IMR-90 (cell line): ENCODE data around the gene UCK2. TPM values are rescaled to one million over a fixed set of nuclear protein-coding genes. Genes with fewer than 3 reads are reported as not detected.

Experiments
- ATAC-seq: fragments of 200-7000 bp; cut with Tn5 transposase; 2 replicates; pipeline ENCODE4 v1.9.1; 2020; ENCODE audit warnings: low read depth, mild to moderate bottlenecking, moderate library complexity
- BruUV-seq: library from RNA; stranded (reverse); fragments of 400-500 nt; replicated peaks from 2 replicates; lab custom pipeline; 2021; lab: Mats Ljungman, UMichigan
- CTCF ChIA-PET: fragments of 300-600 bp; formaldehyde crosslinking; extraction: SDS; loops from one replicate; lab custom pipeline; 2021; ENCODE audit warnings: antibody characterized with exemption; lab: Yijun Ruan, JAX
- POLR2A ChIA-PET: fragments of 300-600 bp; sonication (Branson Sonifier 250); formaldehyde crosslinking; loops from one replicate; lab custom pipeline; 2022; ENCODE audit warnings: antibody characterized with exemption; ENCODE audit not compliant: unreplicated experiment; lab: Charles Lee
- DNase-seq: peaks from one replicate; pipeline ENCODE4 v3.0.0; 2013
- H2AFZ ChIP-seq: replicated peaks from 2 replicates; pipeline ENCODE3; 2013; ENCODE audit warnings: low read length, mild to moderate bottlenecking; ENCODE audit not compliant: poor library complexity
- H2AK5ac ChIP-seq: 2 replicates; pipeline ENCODE4 v1.6.1; 2013; ENCODE audit warnings: low read depth, low read length, inconsistent platforms
- H2AK9ac ChIP-seq: replicated peaks from 2 replicates; pipeline ENCODE3; 2013; ENCODE audit warnings: mild to moderate bottlenecking, low read depth, low read length, moderate library complexity; ENCODE audit not compliant: poor library complexity
- H2BK120ac ChIP-seq: 2 replicates; pipeline ENCODE4 v1.6.1; 2013; ENCODE audit warnings: low read depth, low read length, inconsistent platforms
- H2BK15ac ChIP-seq: 3 replicates; pipeline ENCODE4 v1.6.1; 2013; ENCODE audit warnings: low read depth, low read length, inconsistent platforms
- H2BK20ac ChIP-seq: 2 replicates; pipeline ENCODE4 v1.6.1; 2013; ENCODE audit warnings: low read depth, mild to moderate bottlenecking, inconsistent platforms, low read length, moderate library complexity
- H2BK5ac ChIP-seq: 2 replicates; pipeline ENCODE4 v1.6.1; 2013; ENCODE audit warnings: mild to moderate bottlenecking, low read depth, low read length, inconsistent platforms; ENCODE audit not compliant: poor library complexity, severe bottlenecking
- H3K14ac ChIP-seq: replicated peaks from 2 replicates; pipeline ENCODE4 v1.6.1; 2013; ENCODE audit warnings: low read depth, low read length, inconsistent platforms
- H3K18ac ChIP-seq: 2 replicates; pipeline ENCODE4 v1.6.1; 2013; ENCODE audit warnings: low read depth, low read length, control low read depth
- H3K23ac ChIP-seq: 2 replicates; pipeline ENCODE4 v1.6.1; 2013; ENCODE audit warnings: low read depth, low read length, inconsistent platforms
- H3K27ac ChIP-seq: 2 replicates; pipeline ENCODE4 v1.5.1; 2013; ENCODE audit warnings: mild to moderate bottlenecking, control low read depth, low read length; ENCODE audit not compliant: insufficient read depth
- H3K27me3 ChIP-seq: 2 replicates; pipeline ENCODE4 v1.6.1; 2013; ENCODE audit warnings: low read length; ENCODE audit not compliant: control insufficient read depth, insufficient read depth
- H3K36me3 ChIP-seq: 2 replicates; pipeline ENCODE4 v1.6.1; 2013; ENCODE audit warnings: low read length, mixed read lengths; ENCODE audit not compliant: control insufficient read depth, insufficient read depth
- H3K4ac ChIP-seq: 2 replicates; pipeline ENCODE4 v1.6.1; 2013; ENCODE audit warnings: low read depth, low read length, inconsistent platforms
- H3K4me1 ChIP-seq: 2 replicates; pipeline ENCODE4 v1.6.1; 2013; ENCODE audit warnings: low read length, mixed read lengths; ENCODE audit not compliant: control insufficient read depth, insufficient read depth
- H3K4me2 ChIP-seq: 2 replicates; pipeline ENCODE4 v1.6.1; 2013; ENCODE audit warnings: low read depth, mild to moderate bottlenecking, control low read depth, low read length, moderate library complexity
- H3K4me3 ChIP-seq: 2 replicates; pipeline ENCODE4 v1.5.1; 2013; ENCODE audit warnings: low read depth, mild to moderate bottlenecking, control low read depth, low read length, moderate library complexity; ENCODE audit not compliant: insufficient read depth
- H3K56ac ChIP-seq: 2 replicates; pipeline ENCODE4 v1.6.1; 2013; ENCODE audit warnings: low read length, inconsistent platforms; ENCODE audit not compliant: insufficient read depth; ENCODE audit errors: extremely low read depth
- H3K79me1 ChIP-seq, 2 experiments: 2 replicates each; pipeline ENCODE4 v1.6.1; 2013; ENCODE audit warnings: low read length in 2 of 2, inconsistent platforms in 1 of 2, low read depth in 1 of 2
- H3K9ac ChIP-seq: 2 replicates; pipeline ENCODE4 v1.6.1; 2013; ENCODE audit warnings: low read depth, low read length, control low read depth
- H3K9me1 ChIP-seq: 2 replicates; pipeline ENCODE4 v1.6.1; 2013; ENCODE audit warnings: low read length, inconsistent platforms; ENCODE audit not compliant: insufficient read depth
- H3K9me3 ChIP-seq: 2 replicates; pipeline ENCODE4 v1.6.1; 2013; ENCODE audit warnings: low read length; ENCODE audit not compliant: control insufficient read depth, insufficient read depth
- H4K20me1 ChIP-seq: 2 replicates; pipeline ENCODE4 v1.6.1; 2013; ENCODE audit warnings: low read length, inconsistent platforms; ENCODE audit not compliant: insufficient read depth
- H4K5ac ChIP-seq: 2 replicates; pipeline ENCODE4 v1.6.1; 2013; ENCODE audit warnings: mild to moderate bottlenecking, low read depth, low read length, control low read depth
- H4K8ac ChIP-seq, 2 experiments: 2 replicates each; pipeline ENCODE4 v1.6.1; 2013; ENCODE audit warnings: low read depth in 2 of 2, low read length in 2 of 2, control low read depth in 1 of 2, inconsistent platforms in 1 of 2
- H4K91ac ChIP-seq: 2 replicates; pipeline ENCODE4 v1.6.1; 2013; ENCODE audit warnings: low read depth, low read length, inconsistent platforms; ENCODE audit not compliant: insufficient read depth
- BHLHE40 ChIP-seq: fragments of 150-350 bp; IDR thresholded peaks from 2 replicates; pipeline ENCODE4 v1.6.1; 2016; ENCODE audit warnings: mild to moderate bottlenecking, low read depth, low read length
- CEBPB ChIP-seq: IDR thresholded peaks from 2 replicates; pipeline ENCODE4 v1.6.1; 2012; ENCODE audit warnings: low read depth, low read length, improper control_type of control experiment
- CHD1 ChIP-seq: IDR thresholded peaks from 2 replicates; pipeline ENCODE4 v1.6.1; 2012; ENCODE audit warnings: low read depth, low read length, improper control_type of control experiment
- CTCF ChIP-seq: conservative IDR thresholded peaks from 2 replicates; pipeline ENCODE4 v1.5.1; 2012; ENCODE audit warnings: mild to moderate bottlenecking, low read depth, low read length, improper control_type of control experiment
- ELK1 ChIP-seq: fragments of 150-350 bp; IDR thresholded peaks from 2 replicates; pipeline ENCODE4 v1.6.1; 2016; ENCODE audit warnings: low read depth, mild to moderate bottlenecking, low read length, moderate library complexity, borderline replicate concordance
- FOS ChIP-seq: fragments of 150-350 bp; IDR thresholded peaks from 2 replicates; pipeline ENCODE4 v1.6.1; 2016; ENCODE audit warnings: low read depth, low read length
- MAFK ChIP-seq: IDR thresholded peaks from 2 replicates; pipeline ENCODE4 v1.6.1; 2012; ENCODE audit warnings: low read depth, low read length, improper control_type of control experiment
- MXI1 ChIP-seq: IDR thresholded peaks from 2 replicates; pipeline ENCODE4 v1.6.1; 2012; ENCODE audit warnings: low read depth, mild to moderate bottlenecking, low read length, moderate library complexity, borderline replicate concordance
- NFE2L2 ChIP-seq: fragments of 150-350 bp; IDR thresholded peaks from 2 replicates; pipeline ENCODE4 v1.6.1; 2016; ENCODE audit warnings: low read depth, mild to moderate bottlenecking, low read length
- POLR2A ChIP-seq: IDR thresholded peaks from 2 replicates; pipeline ENCODE4 v1.6.1; 2012; ENCODE audit warnings: mild to moderate bottlenecking, low read depth, low read length
- RAD21 ChIP-seq: IDR thresholded peaks from 2 replicates; pipeline ENCODE4 v1.6.1; 2012; ENCODE audit warnings: low read length, improper control_type of control experiment
- RCOR1 ChIP-seq: IDR thresholded peaks from 2 replicates; pipeline ENCODE4 v1.6.1; 2012; ENCODE audit warnings: mild to moderate bottlenecking, low read length, improper control_type of control experiment; ENCODE audit not compliant: insufficient replicate concordance
- RFX5 ChIP-seq: IDR thresholded peaks from 2 replicates; pipeline ENCODE4 v1.8.0; 2012; ENCODE audit warnings: low read depth, mild to moderate bottlenecking, low read length, moderate library complexity
- SMC3 ChIP-seq: fragments of 150-350 bp; IDR thresholded peaks from 2 replicates; pipeline ENCODE4 v1.6.1; 2016; ENCODE audit warnings: low read depth, mild to moderate bottlenecking, antibody characterized with exemption, low read length, moderate library complexity
- USF2 ChIP-seq: fragments of 150-350 bp; IDR thresholded peaks from 2 replicates; pipeline ENCODE4 v1.6.1; 2017; ENCODE audit warnings: mild to moderate bottlenecking, antibody characterized with exemption, low read length, low read depth
- WGBS, 2 experiments: methylation state at CpG; one replicate each; pipeline versions ENCODE4 v1.1.5 to v1.1.7; 2013; ENCODE audit warnings: missing lambda C conversion rate in 2 of 2; ENCODE audit not compliant: insufficient read length in 1 of 2; ENCODE audit errors: extremely low coverage in 2 of 2; 5-methylcytosine and 5-hydroxymethylcytosine counted together
- dilution Hi-C: fragments of 300-500 bp; cut with HindIII; formaldehyde crosslinking; loops from one replicate; pipeline ENCODE4 v1.14.3; 2018; ENCODE audit warnings: low sequenced_read_pairs; ENCODE audit not compliant: unreplicated experiment
- in situ Hi-C: fragments of 300-500 bp; cut with MboI; formaldehyde crosslinking; loops from 3 replicates; pipeline ENCODE4 v1.14.3; 2019; ENCODE audit warnings: low sequenced_read_pairs, inconsistent platforms, mixed read lengths
- intact Hi-C: fragments of 100-400 bp; cut with micrococcal nuclease; formaldehyde crosslinking; loops from 2 replicates; pipeline ENCODE4 v1.10.0; 2022
- polyA plus RNA-seq, 3 experiments: library from polyadenylated mRNA; depleted of rRNA; stranded (reverse); fragments of >200 nt; gene quantifications; 2 replicates each; pipeline ENCODE4 v1.2.3, GENCODE V29; 2012; ENCODE audit warnings: low replicate concordance in 1 of 3
- total RNA-seq: library from RNA; depleted of rRNA; stranded (reverse); fragments of >200 nt; gene quantifications from 2 replicates; pipeline ENCODE4 v1.2.3, GENCODE V29; 2012

Gene UCK2
- total and polyA plus RNA-seq, 2 of the 4 experiments (the other 2 are of a cell fraction) = 83.0 to 87.8 TPM

GRCh38 chr1:165933446-165934170, 106.2 kb downstream of the UCK2 start:
- CTCF ChIA-PET = interaction anchor here (2.8 kb wide), 1 partner anchor 9 kb away, joined by 19 read pairs; no protein-coding TSS in a partner anchor
- Histone ChIP-seq H4K5ac (no peak overlapping the region), H2BK5ac (no peak overlapping the region), H2BK120ac (no peak overlapping the region), H3K56ac (no peak overlapping the region), H4K8ac (no peak overlapping the region), H3K36me3 (no peaks in the 10 kb centered on the region), H3K4me2 (no peak overlapping the region), H3K18ac (no peak overlapping the region), H3K27me3 (no peaks in the 10 kb centered on the region; the same call in none of the 2 replicates), H2AFZ (no peak overlapping the region), H3K4me1 (no peaks in the 10 kb centered on the region), H3K23ac (no peak overlapping the region), H3K27ac (no peak overlapping the region), H4K91ac (no peak overlapping the region), H3K9me3 (no peaks in the 10 kb centered on the region), H2BK15ac (no peak overlapping the region), H3K9ac (no peak overlapping the region), H2BK20ac (no peak overlapping the region), H3K4me3 (no peak overlapping the region), H4K20me1 (no peaks in the 10 kb centered on the region), H3K14ac (no peak overlapping the region), H3K79me1 (no peaks in the 10 kb centered on the region), H3K4ac (no peak overlapping the region), H2AK9ac (no peak overlapping the region), H2AK5ac (no peak overlapping the region), H3K9me1 (no peaks in the 10 kb centered on the region)
- DNase-seq (no peak), ATAC-seq (no peak)
- POLR2A ChIA-PET = no interaction called here
- dilution Hi-C loops = no loop called here
- WGBS, 2 experiments = 60% methylated on average over 4 of the region's 9 CpGs; no CpG with 5 or more reads in 1 of the 2 experiments
- BruUV-seq = no TSS peak
- intact Hi-C loops = no loop called here
- in situ Hi-C loops = loop anchor here (5.0 to 25.0 kb wide), 2 partner anchors 546 to 549 kb away; no protein-coding TSS in a partner anchor
- TF ChIP-seq RFX5 = no peak
- TF ChIP-seq SMC3 = no peak
- no peak for TF ChIP-seq RCOR1
- TF ChIP-seq BHLHE40 = no peak
- no peak for TF ChIP-seq CHD1
- TF ChIP-seq CEBPB = no peak
- no peak for TF ChIP-seq POLR2A
- no peak for TF ChIP-seq MAFK
- no peak for TF ChIP-seq USF2
- no peak for TF ChIP-seq NFE2L2
- TF ChIP-seq ELK1 = no peak
- no peak for TF ChIP-seq RAD21
- TF ChIP-seq FOS = no peak
- no peak for TF ChIP-seq CTCF
- no peak for TF ChIP-seq MXI1
